ENCODE measurements around the gene SMARCC2. TPM values are rescaled to one million over a fixed set of nuclear protein-coding genes. Genes with fewer than 3 reads are reported as not detected.

SMARCC2 gene
- total RNA-seq, 4 donors from 2014 or later: 73.6 to 125 (median 118) TPM

DNA sequence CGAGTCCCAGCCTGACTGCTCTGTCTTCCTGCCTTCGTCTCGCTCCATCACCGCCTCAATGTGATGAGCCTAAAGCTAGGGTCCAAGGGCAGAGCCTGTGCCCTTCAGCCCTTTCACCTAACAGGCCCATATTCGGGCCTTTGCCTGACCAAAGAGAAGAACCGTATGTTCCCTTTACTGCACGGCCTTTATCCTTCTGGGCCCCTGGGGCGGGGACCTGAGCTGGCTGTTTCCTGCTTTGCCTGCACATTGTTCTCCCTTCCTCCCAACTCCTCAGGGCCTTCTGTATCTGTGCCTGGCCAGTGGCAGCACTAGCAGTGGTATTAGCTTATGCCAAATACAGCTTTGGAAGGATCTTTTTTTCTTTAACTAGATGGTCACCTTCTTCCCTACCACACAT lies 45.4 kb downstream of the SMARCC2 start:
- no peak for TF ChIP-seq CTCF (IDR thresholded peaks at IDR 0.05; ENCODE audit: low read depth)

DNA sequence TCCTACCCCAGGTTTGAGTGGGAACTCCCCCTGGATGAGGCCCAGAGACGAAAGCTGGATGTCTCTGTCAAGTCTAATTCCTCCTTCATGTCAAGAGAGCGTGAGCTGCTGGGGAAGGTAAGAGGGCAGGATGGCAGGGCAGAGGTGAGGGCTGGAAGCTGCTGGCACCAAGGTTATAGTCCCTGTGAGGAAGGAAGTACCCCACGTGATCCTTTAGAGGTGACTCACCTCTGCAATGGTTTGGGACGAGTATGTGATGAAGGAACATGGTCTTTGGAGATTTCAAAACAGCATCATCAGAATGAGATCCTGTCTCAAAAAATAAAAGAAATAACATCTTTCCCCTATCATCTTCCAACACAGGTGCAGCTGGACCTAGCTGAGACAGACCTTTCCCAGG lies 46.1 kb downstream of the SMARCC2 start:
- TF ChIP-seq CTCF (IDR thresholded peaks at IDR 0.05; ENCODE audit: low read depth): no peak

DNA sequence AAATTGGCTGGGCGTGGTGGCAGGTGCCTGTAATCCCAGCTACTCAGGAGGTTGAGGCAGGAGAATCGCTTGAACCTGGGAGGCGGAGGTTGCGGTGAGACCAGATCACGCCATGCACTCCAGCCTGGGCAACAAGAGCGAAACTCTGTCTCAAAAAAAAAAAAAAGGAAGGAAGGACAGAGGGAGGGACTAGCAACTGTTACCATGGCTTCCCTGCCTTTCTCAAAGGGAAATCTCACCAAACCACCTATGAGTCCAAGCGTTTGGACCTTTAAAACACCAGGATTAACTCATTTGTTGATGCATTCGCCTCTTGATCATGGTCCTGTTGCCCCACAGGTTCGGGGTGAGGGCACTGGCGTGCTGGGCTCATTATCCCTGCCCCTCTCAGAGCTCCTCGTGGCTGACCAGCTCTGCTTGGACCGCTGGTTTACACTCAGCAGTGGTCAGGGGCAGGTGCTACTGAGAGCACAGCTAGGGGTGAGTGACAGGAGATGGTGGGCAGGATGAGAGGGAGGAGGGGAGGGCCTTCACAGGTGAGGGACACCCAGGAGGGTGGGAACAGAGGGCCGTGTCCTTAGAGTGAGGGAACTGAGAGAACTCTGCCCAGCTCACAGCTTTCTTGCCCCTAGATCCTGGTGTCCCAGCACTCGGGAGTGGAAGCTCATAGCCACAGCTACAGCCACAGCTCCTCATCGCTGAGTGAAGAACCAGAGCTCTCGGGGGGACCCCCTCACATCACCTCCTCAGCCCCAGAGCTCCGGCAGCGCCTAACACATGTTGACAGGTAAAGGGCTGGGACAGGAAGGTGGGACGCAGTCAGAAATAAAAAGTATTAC lies 47.1 kb downstream of the SMARCC2 start:
- no peak for TF ChIP-seq CTCF (IDR thresholded peaks at IDR 0.05; ENCODE audit: low read depth)

GRCh38 chr12:56137853-56138571 lies 51.3 kb downstream of the SMARCC2 start:
- no peak for TF ChIP-seq CTCF (IDR thresholded peaks at IDR 0.05; ENCODE audit: low read depth)

GRCh38 chr12:56134897-56135296 lies 54.4 kb downstream of the SMARCC2 start:
- TF ChIP-seq CTCF (IDR thresholded peaks at IDR 0.05; ENCODE audit: low read depth): no peak

DNA sequence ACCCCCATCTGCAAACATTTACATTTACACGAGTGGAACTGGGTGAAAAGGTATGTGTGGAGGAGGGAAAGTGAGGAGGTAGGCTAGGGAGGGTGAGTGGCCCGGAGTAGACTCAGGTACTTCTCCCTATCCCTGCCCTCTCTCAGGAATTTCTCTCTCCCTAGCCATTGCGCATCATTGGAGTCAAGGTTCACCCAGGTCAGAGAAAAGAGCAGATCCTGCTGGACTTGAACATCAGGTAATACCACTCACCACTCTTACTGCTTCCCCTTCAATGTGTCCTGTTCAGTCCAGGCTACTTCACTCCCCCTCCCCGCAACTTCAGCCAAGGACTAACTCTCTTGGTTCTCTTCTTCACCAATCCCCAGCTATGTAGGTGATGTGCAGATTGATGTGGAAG lies 58.4 kb downstream of the SMARCC2 start:
- TF ChIP-seq CTCF (IDR thresholded peaks at IDR 0.05; ENCODE audit: low read depth): no peak

DNA sequence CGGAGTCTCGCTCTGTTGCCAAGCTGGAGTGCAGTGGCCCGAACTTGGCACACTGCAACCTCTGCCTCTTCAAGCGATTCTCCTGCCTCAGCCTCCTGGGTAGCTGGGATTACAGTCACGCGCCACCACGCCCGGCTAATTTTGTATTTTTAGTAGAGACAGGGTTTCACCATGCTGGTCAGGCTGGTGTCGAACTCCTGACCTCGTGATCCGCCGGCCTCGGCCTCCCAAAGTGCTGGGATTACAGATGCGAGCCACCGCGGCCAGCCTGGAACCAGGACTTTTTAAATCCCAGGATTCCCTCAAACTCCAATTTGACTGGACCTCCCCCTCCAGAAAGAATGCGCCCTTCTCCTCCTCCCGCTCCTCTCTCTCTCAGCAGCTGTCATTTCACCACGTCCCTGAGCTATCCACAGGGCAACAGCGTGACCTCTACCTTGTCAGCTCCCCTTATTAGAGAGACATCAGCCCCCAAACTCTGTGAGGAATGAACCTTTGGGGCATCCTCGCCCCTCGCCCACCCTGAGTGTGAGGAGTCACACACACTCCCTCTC lies 59.3 kb downstream of the SMARCC2 start:
- TF ChIP-seq CTCF (IDR thresholded peaks at IDR 0.05; ENCODE audit: low read depth): no peak
